ENCODE data around the gene TERT. TPM values are rescaled to one million over a fixed set of nuclear protein-coding genes. Genes with fewer than 3 reads are reported as not detected.

TERT gene
- total RNA-seq, 1 donor from 2014 or later: 2.9 TPM

- Mint-ChIP-seq H3K4me3 (ENCODE audit: unreplicated experiment) (no peak overlapping the region), H3K4me1 (ENCODE audit: low read depth, unreplicated experiment) (peaks cover 3% of the 10 kb centered on the region), H3K36me3 (ENCODE audit: unreplicated experiment) (peaks cover 12% of the 10 kb centered on the region), H3K9me3 (ENCODE audit: unreplicated experiment) (peaks cover 2% of the 10 kb centered on the region), H3K27me3 (ENCODE audit: unreplicated experiment) (peaks cover 8% of the 10 kb centered on the region), H3K27ac (ENCODE audit: unreplicated experiment) (no peak overlapping the region)
- DNase-seq: no peak
- TF ChIP-seq, protein P1, sequence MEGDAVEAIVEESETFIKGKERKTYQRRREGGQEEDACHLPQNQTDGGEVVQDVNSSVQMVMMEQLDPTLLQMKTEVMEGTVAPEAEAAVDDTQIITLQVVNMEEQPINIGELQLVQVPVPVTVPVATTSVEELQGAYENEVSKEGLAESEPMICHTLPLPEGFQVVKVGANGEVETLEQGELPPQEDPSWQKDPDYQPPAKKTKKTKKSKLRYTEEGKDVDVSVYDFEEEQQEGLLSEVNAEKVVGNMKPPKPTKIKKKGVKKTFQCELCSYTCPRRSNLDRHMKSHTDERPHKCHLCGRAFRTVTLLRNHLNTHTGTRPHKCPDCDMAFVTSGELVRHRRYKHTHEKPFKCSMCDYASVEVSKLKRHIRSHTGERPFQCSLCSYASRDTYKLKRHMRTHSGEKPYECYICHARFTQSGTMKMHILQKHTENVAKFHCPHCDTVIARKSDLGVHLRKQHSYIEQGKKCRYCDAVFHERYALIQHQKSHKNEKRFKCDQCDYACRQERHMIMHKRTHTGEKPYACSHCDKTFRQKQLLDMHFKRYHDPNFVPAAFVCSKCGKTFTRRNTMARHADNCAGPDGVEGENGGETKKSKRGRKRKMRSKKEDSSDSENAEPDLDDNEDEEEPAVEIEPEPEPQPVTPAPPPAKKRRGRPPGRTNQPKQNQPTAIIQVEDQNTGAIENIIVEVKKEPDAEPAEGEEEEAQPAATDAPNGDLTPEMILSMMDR (IDR thresholded peaks at IDR 0.05; ENCODE audit: partially characterized antibody, unreplicated experiment): no peak
These were observed 29.9 kb upstream of the TERT start for GRCh38 chr5:1324719-1325190.

DNA sequence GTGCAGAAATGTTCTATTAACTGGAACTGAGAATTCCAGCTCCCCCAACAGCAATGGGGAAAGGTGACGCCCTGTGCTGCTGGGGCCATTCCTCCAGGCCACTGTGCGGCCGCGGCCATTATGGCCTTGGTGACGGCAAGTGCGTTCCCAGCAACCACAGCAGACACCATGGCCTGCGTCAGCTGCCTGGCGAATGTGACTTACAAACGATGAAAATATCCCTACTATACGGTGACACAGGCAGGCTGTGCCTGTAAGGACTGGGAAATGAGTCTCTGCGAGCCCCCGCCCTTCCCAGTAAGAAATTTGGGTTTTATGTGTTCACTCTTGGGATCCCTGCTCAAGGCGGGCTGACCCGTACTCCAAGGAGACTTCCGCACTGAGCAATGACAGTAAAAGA is 29.4 kb upstream of the TERT start:
- peaks cover 12% of the 10 kb centered on the region for H3K36me3 Mint-ChIP-seq (ENCODE audit: unreplicated experiment)
- TF ChIP-seq, protein P1 (IDR thresholded peaks at IDR 0.05; ENCODE audit: partially characterized antibody, unreplicated experiment): no peak
- peaks cover 3% of the 10 kb centered on the region for H3K4me1 Mint-ChIP-seq (ENCODE audit: low read depth, unreplicated experiment)
- DNase-seq: no peak
- H3K27me3 Mint-ChIP-seq (ENCODE audit: unreplicated experiment): peaks cover 8% of the 10 kb centered on the region
- no peak overlapping the region for H3K27ac Mint-ChIP-seq (ENCODE audit: unreplicated experiment)
- H3K9me3 Mint-ChIP-seq (ENCODE audit: unreplicated experiment): peaks cover 2% of the 10 kb centered on the region
- H3K4me3 Mint-ChIP-seq (ENCODE audit: unreplicated experiment): no peak overlapping the region

DNA sequence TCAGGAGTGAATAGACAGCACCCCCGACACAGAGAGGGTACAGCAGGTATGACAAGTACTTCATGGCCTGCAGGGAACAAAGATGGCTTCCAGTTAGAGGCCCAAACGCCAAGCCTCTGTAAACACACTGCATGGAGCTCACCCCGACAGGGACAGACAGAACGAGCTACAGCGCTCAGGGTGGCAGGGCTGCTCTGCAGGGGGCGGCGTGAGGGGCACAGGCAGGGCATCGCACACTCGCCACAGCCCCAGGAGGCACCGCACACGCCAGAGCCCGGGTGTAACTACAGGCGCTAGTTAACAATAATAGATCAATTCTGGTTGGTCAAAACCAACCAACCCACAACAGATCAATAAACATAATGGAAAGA is 28.9 kb upstream of the TERT start:
- TF ChIP-seq, protein P1 (IDR thresholded peaks at IDR 0.05; ENCODE audit: partially characterized antibody, unreplicated experiment): no peak
- Mint-ChIP-seq H3K4me3 (ENCODE audit: unreplicated experiment) (no peak overlapping the region), H3K36me3 (ENCODE audit: unreplicated experiment) (peaks cover 11% of the 10 kb centered on the region), H3K9me3 (ENCODE audit: unreplicated experiment) (peaks cover under 1% of the 10 kb centered on the region), H3K4me1 (ENCODE audit: low read depth, unreplicated experiment) (peaks cover 3% of the 10 kb centered on the region), H3K27ac (ENCODE audit: unreplicated experiment) (no peak overlapping the region), H3K27me3 (ENCODE audit: unreplicated experiment) (peaks cover 7% of the 10 kb centered on the region)
- DNase-seq: no peak

DNA sequence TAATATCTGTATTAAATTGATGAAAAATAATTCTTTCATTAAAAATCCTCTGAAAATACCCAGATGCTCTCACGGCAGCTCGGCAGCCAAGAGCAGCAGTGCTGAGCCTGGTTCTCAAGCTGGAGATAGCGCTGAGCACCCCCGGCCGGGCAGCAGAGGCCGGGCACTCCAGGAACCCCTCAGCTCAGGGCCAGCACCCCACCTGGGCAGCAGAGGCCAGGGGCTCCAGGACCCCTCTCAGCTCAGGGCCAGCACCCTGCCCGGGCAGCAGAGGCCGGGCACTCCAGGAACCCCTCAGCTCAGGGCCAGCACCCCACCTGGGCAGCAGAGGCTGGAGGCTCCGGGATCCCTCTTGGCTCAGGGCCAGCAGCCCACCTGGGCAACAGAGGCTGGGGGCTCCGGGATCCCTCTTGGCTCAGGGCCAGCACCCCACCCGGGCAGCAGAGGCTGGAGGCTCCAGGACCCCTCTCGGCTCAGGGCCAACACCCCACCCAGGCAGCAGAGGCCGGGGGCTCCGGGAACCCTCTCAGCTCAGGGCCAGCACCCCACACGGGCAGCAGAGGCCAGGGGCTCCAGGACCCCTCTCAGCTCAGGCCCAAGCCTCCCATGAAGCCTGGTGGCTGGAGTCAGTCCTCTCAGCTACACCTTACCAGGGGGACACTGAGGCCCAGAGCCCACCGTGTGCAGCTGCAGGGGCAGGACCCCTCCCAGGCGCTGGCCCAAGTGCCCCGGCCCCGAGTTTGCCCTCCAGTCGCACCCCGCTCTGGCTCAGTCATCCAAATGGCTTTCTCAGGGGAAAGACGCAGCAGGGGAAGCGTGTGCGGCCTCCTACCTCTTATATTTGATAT is 28.3 kb upstream of the TERT start:
- peaks cover 3% of the 10 kb centered on the region for H3K27me3 Mint-ChIP-seq (ENCODE audit: unreplicated experiment)
- no peaks in the 10 kb centered on the region for H3K9me3 Mint-ChIP-seq (ENCODE audit: unreplicated experiment)
- no peak overlapping the region for H3K27ac Mint-ChIP-seq (ENCODE audit: unreplicated experiment)
- no peak for DNase-seq
- H3K36me3 Mint-ChIP-seq (ENCODE audit: unreplicated experiment): peaks cover 6% of the 10 kb centered on the region
- no peak overlapping the region for H3K4me3 Mint-ChIP-seq (ENCODE audit: unreplicated experiment)
- H3K4me1 Mint-ChIP-seq (ENCODE audit: low read depth, unreplicated experiment): no peaks in the 10 kb centered on the region
- TF ChIP-seq, protein P1 (IDR thresholded peaks at IDR 0.05; ENCODE audit: partially characterized antibody, unreplicated experiment): no peak

Measured in glutamatergic neuron (in vitro differentiated cells).